Upper lobe of left lung (tissue), 6 donors: ENCODE results near the gene HINFP. TPM values are rescaled to one million over a fixed set of nuclear protein-coding genes. Genes with fewer than 3 reads are reported as not detected.

ENCODE experiments used
- ATAC-seq, 2 donors: fragments of 200-7000 bp; cut with Tn5 transposase; one replicate each; pipeline ENCODE4 v1.9.1; 2022; ENCODE audit warnings: mild to moderate bottlenecking in 2 of 2, moderate library complexity in 2 of 2; ENCODE audit not compliant: low FRiP score in 2 of 2
- DNase-seq, 2 donors: peaks; one replicate each; pipeline ENCODE4 v3.0.0-alpha.2; 2019 to 2020
- H3K27ac ChIP-seq, 4 donors: fragments of 200-600 bp; sonication (generic); one replicate each; pipeline ENCODE4 v1.5.1; 2016 to 2019
- H3K27me3 ChIP-seq, 4 donors: fragments of 200-600 bp; sonication (generic); one replicate each; pipeline ENCODE4 v1.5.1; 2017 to 2019
- H3K36me3 ChIP-seq, 4 donors: fragments of 200-600 bp; sonication (generic); one replicate each; pipeline ENCODE4 v1.5.1; 2016 to 2019
- H3K4me1 ChIP-seq, 4 donors: fragments of 200-600 bp; sonication (generic); one replicate each; pipeline ENCODE4 v1.5.1; 2018 to 2019
- H3K4me3 ChIP-seq, 4 donors: fragments of 200-600 bp; sonication (generic); one replicate each; pipeline ENCODE4 v1.5.1; 2017 to 2019; ENCODE audit warnings: mild to moderate bottlenecking in 2 of 4, moderate library complexity in 1 of 4
- H3K9me3 ChIP-seq, 4 donors: fragments of 200-600 bp; sonication (generic); one replicate each; pipeline ENCODE4 v1.5.1; 2018 to 2019
- EP300 ChIP-seq, 4 donors: sonication (generic); formaldehyde crosslinking; IDR thresholded peaks; one replicate each; pipeline ENCODE4 v1.5.1; 2017; ENCODE audit warnings: antibody characterized with exemption in 4 of 4, control low read depth in 2 of 4
- POLR2A ChIP-seq, 4 donors: fragments of 450-650 bp; IDR thresholded peaks; one replicate each; pipeline ENCODE4 v1.5.1; 2016 to 2017; ENCODE audit warnings: antibody characterized with exemption in 4 of 4, mild to moderate bottlenecking in 2 of 4
- POLR2AphosphoS5 ChIP-seq, 2 donors: sonication (generic); formaldehyde crosslinking; IDR thresholded peaks; one replicate each; pipeline ENCODE4 v1.5.1; 2017; ENCODE audit warnings: antibody characterized with exemption in 2 of 2
- WGBS, 2 donors: methylation state at CpG; one replicate each; pipeline ENCODE4 v1.1.5; 2017 to 2018; 5-methylcytosine and 5-hydroxymethylcytosine counted together
- total RNA-seq, 6 donors: library from RNA; depleted of rRNA in 4 of 6; stranded (reverse); fragments of >200 nt in 4 of 6; gene quantifications; one replicate each; pipeline versions ENCODE4 v1.1.0 to v1.2.1, GENCODE V29; 2016 to 2021
- TF ChIP-seq, protein P1 (sequence below), 6 experiments: fragments of 450-650 bp in 4 of 6; fragments of 200-600 bp in 2 of 6; sonication (generic) in 2 of 6; IDR thresholded peaks; one replicate each; pipeline ENCODE4 v1.5.1; 2016 to 2019; ENCODE audit warnings: antibody characterized with exemption in 6 of 6
- donor health status: DM: no; HTN: no; CAD: no; lungs with moderate emphysema.
- donor health status: DM: no; HTN: yes; CAD: no; lungs with severe emphysema.

Gene HINFP
- total RNA-seq, 6 donors from 2014 or later = 22.3 to 90.1 (median 25.6) TPM

DNA sequence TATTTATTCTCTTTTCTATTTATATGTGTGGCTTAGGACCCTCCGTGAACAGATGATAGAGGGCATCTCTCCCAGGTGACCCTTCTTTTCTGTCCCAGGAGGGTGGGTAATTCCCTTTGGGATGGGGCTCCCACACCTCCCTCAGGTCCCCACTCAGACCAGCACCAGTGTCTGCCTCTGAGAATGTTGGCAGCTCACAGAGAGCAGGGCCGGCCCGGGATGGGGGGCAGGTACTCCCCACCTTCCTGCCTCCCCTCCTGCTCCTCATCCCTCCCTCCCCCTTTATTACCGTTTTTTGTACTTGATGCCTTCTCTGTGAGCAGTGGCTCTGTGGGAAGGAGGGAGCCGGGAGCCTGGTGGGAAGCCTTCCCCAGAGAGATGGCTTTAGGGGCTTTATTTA, 4.8 kb upstream of the HINFP start:
- Histone ChIP-seq H3K4me1 (peaks cover 4 to 9% (median 6%) of the 10 kb centered on the region in 4 donors), H3K27ac (peak overlapping the region in 3 of 4 donors; percentile 72 to 83 (median 77)), H3K9me3 (no peaks in the 10 kb centered on the region), H3K4me3 (no peak overlapping the region), H3K27me3 (no peaks in the 10 kb centered on the region), H3K36me3 (peaks cover 15 to 52% (median 40%) of the 10 kb centered on the region in 4 donors)
- WGBS, 2 donors = 75 to 82% methylated on average over 5 of the region's 5 CpGs
- TF ChIP-seq POLR2AphosphoS5 (IDR thresholded peaks at IDR 0.05) (no peak), POLR2A (IDR thresholded peaks at IDR 0.05) (no peak), EP300 (IDR thresholded peaks at IDR 0.05) (no peak)
- TF ChIP-seq, protein P1, sequence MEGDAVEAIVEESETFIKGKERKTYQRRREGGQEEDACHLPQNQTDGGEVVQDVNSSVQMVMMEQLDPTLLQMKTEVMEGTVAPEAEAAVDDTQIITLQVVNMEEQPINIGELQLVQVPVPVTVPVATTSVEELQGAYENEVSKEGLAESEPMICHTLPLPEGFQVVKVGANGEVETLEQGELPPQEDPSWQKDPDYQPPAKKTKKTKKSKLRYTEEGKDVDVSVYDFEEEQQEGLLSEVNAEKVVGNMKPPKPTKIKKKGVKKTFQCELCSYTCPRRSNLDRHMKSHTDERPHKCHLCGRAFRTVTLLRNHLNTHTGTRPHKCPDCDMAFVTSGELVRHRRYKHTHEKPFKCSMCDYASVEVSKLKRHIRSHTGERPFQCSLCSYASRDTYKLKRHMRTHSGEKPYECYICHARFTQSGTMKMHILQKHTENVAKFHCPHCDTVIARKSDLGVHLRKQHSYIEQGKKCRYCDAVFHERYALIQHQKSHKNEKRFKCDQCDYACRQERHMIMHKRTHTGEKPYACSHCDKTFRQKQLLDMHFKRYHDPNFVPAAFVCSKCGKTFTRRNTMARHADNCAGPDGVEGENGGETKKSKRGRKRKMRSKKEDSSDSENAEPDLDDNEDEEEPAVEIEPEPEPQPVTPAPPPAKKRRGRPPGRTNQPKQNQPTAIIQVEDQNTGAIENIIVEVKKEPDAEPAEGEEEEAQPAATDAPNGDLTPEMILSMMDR (IDR thresholded peaks at IDR 0.05) = no peak
- ATAC-seq (no peak), DNase-seq (no peak)

DNA sequence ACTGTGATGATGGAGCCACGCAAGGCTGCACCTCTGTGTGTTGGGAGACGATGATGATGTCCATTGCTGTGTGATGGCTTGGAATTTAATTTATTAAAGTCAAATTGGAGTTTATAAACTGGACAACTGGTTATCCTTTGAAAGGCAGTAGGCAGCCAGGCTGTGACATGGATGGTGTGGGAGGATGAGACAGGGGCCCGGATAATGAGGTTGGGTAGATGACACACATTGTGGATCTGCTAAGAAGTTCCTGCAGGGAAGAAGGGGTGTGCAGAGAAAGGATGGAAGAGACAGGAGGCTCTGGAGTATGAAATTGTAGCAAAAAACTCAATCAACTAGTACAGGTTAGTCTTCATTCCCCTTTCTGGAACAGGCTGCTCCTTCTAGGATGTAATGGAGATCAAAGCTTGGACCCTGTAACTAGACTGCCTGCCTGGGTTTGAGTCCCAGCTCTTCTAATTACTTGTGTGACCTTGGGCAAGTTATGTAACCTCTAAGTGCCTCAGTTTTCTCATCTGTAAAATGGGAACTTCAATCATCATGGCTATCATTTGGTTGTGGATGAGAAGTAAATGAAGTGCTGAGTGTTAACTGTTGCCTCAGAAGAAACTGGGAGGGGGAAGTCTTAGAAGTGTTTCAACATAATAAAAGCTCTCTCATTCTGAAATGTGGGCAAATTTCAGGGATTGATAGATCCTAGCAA, 4.2 kb upstream of the HINFP start:
- Histone ChIP-seq H3K9me3 (no peaks in the 10 kb centered on the region), H3K4me1 (peaks cover 6 to 13% (median 8%) of the 10 kb centered on the region in 4 donors), H3K36me3 (peaks cover 10 to 47% (median 35%) of the 10 kb centered on the region in 4 donors), H3K27me3 (no peaks in the 10 kb centered on the region), H3K27ac (peak overlapping the region in 2 of 4 donors; percentile 77 to 83), H3K4me3 (no peak overlapping the region)
- 91 to 94% methylated on average over 3 of the region's 3 CpGs for WGBS, 2 donors
- ATAC-seq = no peak
- TF ChIP-seq, protein P1 (IDR thresholded peaks at IDR 0.05) = no peak
- no peak for TF ChIP-seq EP300 (IDR thresholded peaks at IDR 0.05)
- TF ChIP-seq POLR2AphosphoS5 (IDR thresholded peaks at IDR 0.05) = no peak
- TF ChIP-seq POLR2A (IDR thresholded peaks at IDR 0.05) = no peak
- no peak for DNase-seq

DNA sequence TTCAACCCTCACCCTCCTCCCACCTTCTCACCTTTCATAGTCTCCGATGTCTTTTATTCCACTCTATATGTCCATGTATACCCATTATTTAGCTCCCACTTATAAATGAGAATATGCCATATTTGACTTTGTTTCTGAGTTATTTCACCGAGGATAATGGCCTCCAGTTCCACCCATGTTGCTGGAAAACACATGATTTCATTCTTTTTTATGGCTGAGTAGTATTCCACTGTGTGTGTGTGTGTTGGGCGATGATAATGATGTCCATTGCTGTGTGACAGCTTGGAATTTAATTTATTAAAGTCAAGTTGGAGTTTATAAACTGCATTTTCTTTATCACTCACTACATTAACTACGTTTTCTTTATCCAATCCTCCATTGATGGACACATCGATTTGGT, 3.2 kb upstream of the HINFP start:
- WGBS, 2 donors = 95 to 97% methylated on average over 5 of the region's 5 CpGs
- no peak for TF ChIP-seq EP300 (IDR thresholded peaks at IDR 0.05)
- TF ChIP-seq POLR2A (IDR thresholded peaks at IDR 0.05) = no peak
- TF ChIP-seq, protein P1 (IDR thresholded peaks at IDR 0.05) = no peak
- Histone ChIP-seq H3K36me3 (peaks cover 2 to 36% (median 25%) of the 10 kb centered on the region in 4 donors), H3K27me3 (no peaks in the 10 kb centered on the region), H3K27ac (no peak overlapping the region), H3K4me1 (peaks cover 13 to 24% (median 15%) of the 10 kb centered on the region in 4 donors), H3K9me3 (no peaks in the 10 kb centered on the region), H3K4me3 (no peak overlapping the region)
- DNase-seq (no peak), ATAC-seq (no peak)

DNA sequence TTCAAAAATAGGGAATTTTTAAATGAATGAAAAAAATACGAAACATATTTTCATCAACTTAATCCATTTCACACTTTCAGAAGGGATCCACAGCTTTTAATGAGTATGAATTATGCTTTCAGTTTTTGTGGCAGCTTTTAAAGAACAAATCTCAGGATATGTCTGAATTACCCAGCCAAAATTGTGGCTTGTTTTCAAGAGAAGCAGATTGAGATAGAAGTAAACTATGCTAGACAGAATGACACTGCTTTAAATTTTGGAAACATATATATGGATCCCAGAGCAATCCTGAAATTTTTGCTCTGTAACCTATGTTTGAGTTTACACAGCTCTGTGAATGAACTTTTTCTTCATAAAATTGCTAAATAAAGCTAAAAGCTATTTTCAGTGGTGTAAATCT, 2.4 kb upstream of the HINFP start:
- Histone ChIP-seq H3K4me1 (peaks cover 13 to 25% (median 15%) of the 10 kb centered on the region in 4 donors), H3K36me3 (peaks cover 2 to 32% (median 19%) of the 10 kb centered on the region in 4 donors), H3K27me3 (no peaks in the 10 kb centered on the region), H3K27ac (no peak overlapping the region), H3K9me3 (no peaks in the 10 kb centered on the region), H3K4me3 (no peak overlapping the region)
- ATAC-seq = no peak
- WGBS, 2 donors = 88 to 97% methylated on average over 1 of the region's 1 CpG
- TF ChIP-seq POLR2A (IDR thresholded peaks at IDR 0.05) = no peak
- TF ChIP-seq, protein P1 (IDR thresholded peaks at IDR 0.05) = no peak
- DNase-seq = no peak

DNA sequence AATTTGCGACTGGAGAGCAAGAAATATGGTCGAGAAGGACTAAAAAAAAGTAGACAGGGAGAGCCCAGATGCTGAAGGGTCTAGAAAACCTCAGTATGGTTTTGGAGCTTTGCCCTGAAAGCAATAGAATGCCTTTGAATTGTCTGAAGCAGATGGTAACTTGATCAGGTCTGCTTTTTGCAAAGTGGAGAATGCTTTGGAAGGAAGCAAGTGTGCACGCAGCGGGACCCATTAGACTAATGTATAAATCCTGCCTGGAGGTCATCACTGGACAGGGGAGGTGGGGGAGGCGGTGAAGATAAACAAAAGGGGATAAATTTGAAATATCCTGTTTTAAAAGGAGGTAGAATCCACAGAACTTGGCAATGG, 757 bp upstream of the HINFP start:
- ATAC-seq (no peak), DNase-seq (no peak)
- H3K36me3 ChIP-seq = peaks cover 0 to 33% (median 16%) of the 10 kb centered on the region in 4 donors
- peak overlapping the region; percentile 62 to 99 (median 90) for H3K4me3 ChIP-seq
- no peaks in the 10 kb centered on the region for H3K27me3 ChIP-seq
- 20 to 25% methylated on average over 5 of the region's 5 CpGs for WGBS, 2 donors
- H3K27ac ChIP-seq = peak overlapping the region; percentile 63 to 87 (median 80)
- TF ChIP-seq POLR2AphosphoS5 (IDR thresholded peaks at IDR 0.05) = no peak
- H3K4me1 ChIP-seq = peaks cover 13 to 25% (median 15%) of the 10 kb centered on the region in 4 donors
- no peaks in the 10 kb centered on the region for H3K9me3 ChIP-seq
